ENCODE results near the gene FKBP8.

GRCh38 chr19:18536475-18536874, 6.9 kb downstream of the FKBP8 start:
- TF ChIP-seq CTCF (IDR thresholded peaks at IDR 0.05): no peak
- no peak for TF ChIP-seq EP300 (IDR thresholded peaks at IDR 0.05)
- no peak for TF ChIP-seq POLR2A (IDR thresholded peaks at IDR 0.05)
- no peak for TF ChIP-seq POLR2AphosphoS5 (IDR thresholded peaks at IDR 0.05)
